SK-N-MC (cell line): ENCODE measurements around the gene MRTFA.

ENCODE experiments used
- EZH2 ChIP-seq: fragments of 200-600 bp; sonication (generic); IDR thresholded peaks from one replicate; pipeline ENCODE4 v1.6.1; 2017; ENCODE audit warnings: antibody characterized with exemption
- POLR2AphosphoS5 ChIP-seq: IDR thresholded peaks from 2 replicates; pipeline ENCODE4 v1.6.1; 2012; ENCODE audit warnings: mild to moderate bottlenecking, low read depth, low read length, borderline replicate concordance

DNA sequence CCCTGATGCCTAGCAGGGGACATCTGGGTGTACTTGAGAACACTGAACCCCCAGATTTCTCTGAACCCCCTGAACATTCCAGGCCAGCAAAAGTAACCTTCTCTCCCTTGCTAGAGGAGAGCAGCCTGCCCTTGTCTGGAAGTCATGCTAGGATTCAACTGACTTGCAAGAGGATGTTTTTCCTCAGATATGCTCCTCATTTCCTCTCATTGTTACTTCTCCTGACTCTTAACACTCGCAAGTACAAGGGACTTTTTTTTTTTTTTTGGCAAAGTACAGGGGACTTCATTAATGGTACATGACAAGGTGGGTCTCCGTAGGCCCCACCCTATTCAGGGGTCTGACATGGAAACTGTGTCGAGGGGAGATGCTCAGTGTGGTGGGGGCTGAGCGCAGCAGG is 36.5 kb upstream of the MRTFA start:
- TF ChIP-seq EZH2: no peak
- TF ChIP-seq POLR2AphosphoS5: no peak
